ENCODE data around the gene PDXP. TPM values are rescaled to one million over a fixed set of nuclear protein-coding genes. Genes with fewer than 3 reads are reported as not detected.

PDXP gene
- total and polyA plus RNA-seq, 9 of the 15 experiments (the other 6 are each of a cell fraction or from before 2014, with no cell fraction given) = 7.9 to 54.2 (median 38.8) TPM

DNA sequence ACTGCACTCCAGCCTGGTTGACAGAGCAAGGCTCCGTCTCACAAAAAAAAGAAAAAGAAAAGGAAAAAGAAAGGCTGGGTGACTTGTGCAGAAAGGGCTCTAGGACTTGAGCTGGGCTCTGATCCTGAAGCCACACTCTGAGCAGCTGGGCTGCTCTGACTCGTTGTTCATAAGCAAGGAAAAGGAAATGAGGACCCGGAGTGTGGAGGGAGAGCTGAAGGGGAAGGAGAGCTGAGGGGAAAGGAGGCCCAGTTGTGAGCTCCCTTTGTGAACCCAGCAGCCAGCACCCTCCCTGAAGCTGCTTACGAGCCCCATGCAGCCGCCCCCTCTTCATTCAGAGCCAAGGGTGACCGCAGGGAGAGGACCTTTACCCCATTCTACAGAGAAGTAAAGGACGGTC lies 31.4 kb upstream of the PDXP start:
- H3K4me2 ChIP-seq (ENCODE audit: insufficient read depth, low read length) = no peak overlapping the region
- H3K9me3 ChIP-seq (replicated peaks; ENCODE audit: control insufficient read depth, insufficient read depth, low read depth, low read length) = no peaks in the 10 kb centered on the region
- H3K27me3 ChIP-seq (ENCODE audit: control insufficient read depth in 2 of 2, insufficient read depth in 2 of 2, low read length in 2 of 2) = no peaks in the 10 kb centered on the region
- no peak for DNase-seq (ENCODE audit: extremely low read depth in 1 of 4, low spot score in 3 of 4)
- no peak for FAIRE-seq
- no peak overlapping the region for H3K9ac ChIP-seq (ENCODE audit: insufficient read depth in 1 of 2, low read depth in 2 of 2, low read length in 2 of 2)
- H4K20me1 ChIP-seq (replicated peaks; ENCODE audit: control insufficient read depth, insufficient read depth, low read length) = no peaks in the 10 kb centered on the region
- no peaks in the 10 kb centered on the region for H3K9me1 ChIP-seq (ENCODE audit: control insufficient read depth, insufficient read depth, low read length)
- ATAC-seq = no peak
- peaks cover 55% of the 10 kb centered on the region; the same call in 2 of the 3 replicates for H3K36me3 ChIP-seq (ENCODE audit: control insufficient read depth, insufficient read depth, low read length)
- in situ Hi-C loops (cut with MboI) = no loop called here
- H3K27ac ChIP-seq (ENCODE audit: extremely low read depth, low read depth, low read length) = no peak overlapping the region
- H3K79me2 ChIP-seq (ENCODE audit: control insufficient read depth, insufficient read depth, low read length) = no peaks in the 10 kb centered on the region
- intact Hi-C loops (cut with micrococcal nuclease) = no loop called here
- WGBS (ENCODE audit: insufficient coverage, low coverage, missing lambda C conversion rate) = 70% methylated on average over 3 of the region's 7 CpGs
- ChIA-PET POLR2A (interaction anchor here (0.5 to 3.0 kb wide), 5 partner anchors 10 to 428 kb away, joined by 3 to 12 read pairs (median 3); no protein-coding TSS in a partner anchor), CTCF (ENCODE audit: low intra/inter-chr PET ratio) (no interaction called here)
- BruUV-seq (replicated peaks) = no TSS peak
- TF ChIP-seq COPS2 (conservative IDR thresholded peaks at IDR 0.05) = no peak
- TF ChIP-seq, protein P1, sequence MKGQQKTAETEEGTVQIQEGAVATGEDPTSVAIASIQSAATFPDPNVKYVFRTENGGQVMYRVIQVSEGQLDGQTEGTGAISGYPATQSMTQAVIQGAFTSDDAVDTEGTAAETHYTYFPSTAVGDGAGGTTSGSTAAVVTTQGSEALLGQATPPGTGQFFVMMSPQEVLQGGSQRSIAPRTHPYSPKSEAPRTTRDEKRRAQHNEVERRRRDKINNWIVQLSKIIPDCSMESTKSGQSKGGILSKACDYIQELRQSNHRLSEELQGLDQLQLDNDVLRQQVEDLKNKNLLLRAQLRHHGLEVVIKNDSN (CRISPR knock-in tag; IDR thresholded peaks at IDR 0.05) = no peak
- no peak for TF ChIP-seq ZNF217 (CRISPR knock-in tag; IDR thresholded peaks at IDR 0.05)
- no peak for TF ChIP-seq ZNF274 (IDR thresholded peaks at IDR 0.05; ENCODE audit: borderline replicate concordance, low read depth, low read length)
- no peak for TF ChIP-seq SAFB (IDR thresholded peaks at IDR 0.05; ENCODE audit: borderline replicate concordance, low read depth, low read length)
- TF ChIP-seq ZNF354B (CRISPR knock-in tag; IDR thresholded peaks at IDR 0.05) = no peak
- no peak for TF ChIP-seq BCOR (IDR thresholded peaks at IDR 0.05)
- no peak for TF ChIP-seq RBM25 (IDR thresholded peaks at IDR 0.05; ENCODE audit: low read depth, low read length, severe bottlenecking)
- no peak for TF ChIP-seq MXI1 (IDR thresholded peaks at IDR 0.05; ENCODE audit: low read depth, low read length)
- TF ChIP-seq BMI1 (IDR thresholded peaks at IDR 0.05; ENCODE audit: low read length) = no peak
- TF ChIP-seq, protein P2, sequence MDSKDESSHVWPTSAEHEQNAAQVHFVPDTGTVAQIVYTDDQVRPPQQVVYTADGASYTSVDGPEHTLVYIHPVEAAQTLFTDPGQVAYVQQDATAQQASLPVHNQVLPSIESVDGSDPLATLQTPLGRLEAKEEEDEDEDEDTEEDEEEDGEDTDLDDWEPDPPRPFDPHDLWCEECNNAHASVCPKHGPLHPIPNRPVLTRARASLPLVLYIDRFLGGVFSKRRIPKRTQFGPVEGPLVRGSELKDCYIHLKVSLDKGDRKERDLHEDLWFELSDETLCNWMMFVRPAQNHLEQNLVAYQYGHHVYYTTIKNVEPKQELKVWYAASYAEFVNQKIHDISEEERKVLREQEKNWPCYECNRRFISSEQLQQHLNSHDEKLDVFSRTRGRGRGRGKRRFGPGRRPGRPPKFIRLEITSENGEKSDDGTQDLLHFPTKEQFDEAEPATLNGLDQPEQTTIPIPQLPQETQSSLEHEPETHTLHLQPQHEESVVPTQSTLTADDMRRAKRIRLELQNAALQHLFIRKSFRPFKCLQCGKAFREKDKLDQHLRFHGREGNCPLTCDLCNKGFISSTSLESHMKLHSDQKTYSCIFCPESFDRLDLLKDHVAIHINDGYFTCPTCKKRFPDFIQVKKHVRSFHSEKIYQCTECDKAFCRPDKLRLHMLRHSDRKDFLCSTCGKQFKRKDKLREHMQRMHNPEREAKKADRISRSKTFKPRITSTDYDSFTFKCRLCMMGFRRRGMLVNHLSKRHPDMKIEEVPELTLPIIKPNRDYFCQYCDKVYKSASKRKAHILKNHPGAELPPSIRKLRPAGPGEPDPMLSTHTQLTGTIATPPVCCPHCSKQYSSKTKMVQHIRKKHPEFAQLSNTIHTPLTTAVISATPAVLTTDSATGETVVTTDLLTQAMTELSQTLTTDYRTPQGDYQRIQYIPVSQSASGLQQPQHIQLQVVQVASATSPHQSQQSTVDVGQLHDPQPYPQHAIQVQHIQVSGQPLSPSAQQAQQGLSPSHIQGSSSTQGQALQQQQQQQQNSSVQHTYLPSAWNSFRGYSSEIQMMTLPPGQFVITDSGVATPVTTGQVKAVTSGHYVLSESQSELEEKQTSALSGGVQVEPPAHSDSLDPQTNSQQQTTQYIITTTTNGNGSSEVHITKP (IDR thresholded peaks at IDR 0.05; ENCODE audit: partially characterized antibody) = no peak
- TF ChIP-seq U2AF2 (optimal IDR thresholded peaks at IDR 0.05; ENCODE audit: low read depth, low read length) = no peak
- TF ChIP-seq, protein P3, sequence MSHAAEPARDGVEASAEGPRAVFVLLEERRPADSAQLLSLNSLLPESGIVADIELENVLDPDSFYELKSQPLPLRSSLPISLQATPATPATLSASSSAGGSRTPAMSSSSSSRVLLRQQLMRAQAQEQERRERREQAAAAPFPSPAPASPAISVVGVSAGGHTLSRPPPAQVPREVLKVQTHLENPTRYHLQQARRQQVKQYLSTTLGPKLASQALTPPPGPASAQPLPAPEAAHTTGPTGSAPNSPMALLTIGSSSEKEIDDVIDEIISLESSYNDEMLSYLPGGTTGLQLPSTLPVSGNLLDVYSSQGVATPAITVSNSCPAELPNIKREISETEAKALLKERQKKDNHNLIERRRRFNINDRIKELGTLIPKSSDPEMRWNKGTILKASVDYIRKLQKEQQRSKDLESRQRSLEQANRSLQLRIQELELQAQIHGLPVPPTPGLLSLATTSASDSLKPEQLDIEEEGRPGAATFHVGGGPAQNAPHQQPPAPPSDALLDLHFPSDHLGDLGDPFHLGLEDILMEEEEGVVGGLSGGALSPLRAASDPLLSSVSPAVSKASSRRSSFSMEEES (CRISPR knock-in tag; IDR thresholded peaks at IDR 0.05) = no peak
- no peak for TF ChIP-seq TARDBP (IDR thresholded peaks at IDR 0.05)
- no peak for TF ChIP-seq RBFOX2 (IDR thresholded peaks at IDR 0.05; ENCODE audit: low read depth, low read length)
- peaks cover 0 to 49% of the 10 kb centered on the region in 2 experiments; a peak in 3 of 5 replicates for H3K4me1 ChIP-seq (replicated peaks in 1 of 2; ENCODE audit: control insufficient read depth in 2 of 2, insufficient read depth in 2 of 2, low read length in 2 of 2)
- no peak overlapping the region for H2AFZ ChIP-seq (ENCODE audit: low read depth, low read length)
- no peak overlapping the region for H3K4me3 ChIP-seq
